Regular cardiac myocyte (primary cell): Measurements from ENCODE around the gene CSAD. TPM values are rescaled to one million over a fixed set of nuclear protein-coding genes. Genes with fewer than 3 reads are reported as not detected.

ENCODE experiments used
- total RNA-seq: library from RNA; depleted of rRNA; stranded (reverse); fragments of >200 nt; gene quantifications from 2 replicates; pipeline ENCODE4 v1.2.3, GENCODE V29; 2014

The CSAD gene, protein sequence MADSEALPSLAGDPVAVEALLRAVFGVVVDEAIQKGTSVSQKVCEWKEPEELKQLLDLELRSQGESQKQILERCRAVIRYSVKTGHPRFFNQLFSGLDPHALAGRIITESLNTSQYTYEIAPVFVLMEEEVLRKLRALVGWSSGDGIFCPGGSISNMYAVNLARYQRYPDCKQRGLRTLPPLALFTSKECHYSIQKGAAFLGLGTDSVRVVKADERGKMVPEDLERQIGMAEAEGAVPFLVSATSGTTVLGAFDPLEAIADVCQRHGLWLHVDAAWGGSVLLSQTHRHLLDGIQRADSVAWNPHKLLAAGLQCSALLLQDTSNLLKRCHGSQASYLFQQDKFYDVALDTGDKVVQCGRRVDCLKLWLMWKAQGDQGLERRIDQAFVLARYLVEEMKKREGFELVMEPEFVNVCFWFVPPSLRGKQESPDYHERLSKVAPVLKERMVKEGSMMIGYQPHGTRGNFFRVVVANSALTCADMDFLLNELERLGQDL
- 5.0 and 13.0 TPM in 2 replicates for total RNA-seq

DNA sequence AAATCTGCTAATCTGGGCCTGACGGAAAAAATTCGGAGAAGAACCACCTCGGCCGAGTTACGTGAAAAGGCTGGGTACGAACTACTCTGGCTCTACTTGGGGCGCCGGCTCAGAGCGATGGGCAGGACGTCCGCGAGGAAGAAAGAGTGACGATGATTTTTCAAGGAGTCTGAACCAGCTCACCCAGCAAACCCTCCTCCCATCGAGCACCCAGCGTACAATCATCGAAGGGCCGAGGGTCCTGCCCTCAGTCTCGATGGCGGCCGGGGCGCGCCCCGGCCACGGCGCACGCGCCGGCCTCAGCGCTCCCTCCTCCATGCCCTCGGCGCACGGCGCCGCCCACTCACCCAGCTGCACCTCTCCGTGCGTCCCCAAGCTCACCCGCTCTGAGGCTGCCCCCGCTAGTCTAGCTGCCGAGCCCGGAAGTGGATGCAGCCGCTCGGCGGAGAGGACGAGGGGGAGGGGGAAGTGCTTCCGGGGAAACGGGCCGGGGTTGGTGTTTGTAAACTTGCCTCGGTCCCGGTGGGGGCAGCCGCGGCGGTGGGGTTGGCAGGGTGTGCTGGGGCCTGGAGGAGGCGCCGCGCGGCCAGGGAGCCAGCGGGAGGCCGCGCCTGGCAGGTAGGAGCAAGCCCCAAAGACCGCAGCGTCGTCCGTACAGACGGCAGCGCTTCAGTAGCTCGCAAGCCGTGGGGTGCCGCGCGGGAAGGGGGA, at the start of gene CSAD, which contains the start of gene ZNF740:
Gene CSAD (minus strand): TSS at position 706 of the 711 bp plus-strand sequence. CDS start 7,455 bp downstream, outside the sequence.
Gene ZNF740 (plus strand): TSS at position 503 of the 711 bp plus-strand sequence. CDS start 1,262 bp downstream, outside the sequence.

DNA sequence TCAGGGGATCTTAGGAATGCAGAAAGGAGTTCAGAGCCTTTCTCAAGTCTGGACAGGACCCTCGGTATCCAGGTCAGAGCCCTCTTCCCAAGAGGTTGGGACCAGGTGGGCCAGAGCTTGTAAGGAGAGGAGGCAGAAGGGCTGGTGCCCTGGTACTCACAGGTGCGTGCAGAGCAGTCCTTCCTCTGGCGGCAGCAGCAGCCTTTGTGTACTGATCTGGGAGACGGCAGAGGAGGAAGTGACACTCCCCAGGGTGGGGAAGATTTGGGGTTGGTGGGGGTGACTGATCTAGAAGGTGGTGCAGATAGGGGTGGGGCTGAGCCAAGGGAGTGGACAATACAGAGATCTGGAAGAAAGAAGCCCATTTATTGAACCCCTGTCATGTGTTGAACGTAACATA, 26.3 kb upstream of the CSAD start, which contains the start of gene ITGB7:
Gene ITGB7 (minus strand): TSS at position 210 of the 400 bp plus-strand sequence. CDS start 6,808 bp downstream, outside the sequence.

Other genes with a start within 250 kb of the CSAD start
- gene KRT18, start 231.8 kb downstream of the CSAD start, total RNA-seq, result 214 and 462 TPM in 2 replicates
- gene EIF4B, start 174.5 kb downstream of the CSAD start, total RNA-seq, result 1,057 and 1,863 TPM in 2 replicates
- 25.1 and 34.7 TPM in 2 replicates for gene TNS2, start 130.9 kb downstream of the CSAD start, total RNA-seq
- 30.7 and 43.3 TPM in 2 replicates for gene SPRYD3, start 101.5 kb downstream of the CSAD start, total RNA-seq
- 561 and 1,794 TPM in 2 replicates for gene IGFBP6, start 83.3 kb downstream of the CSAD start, total RNA-seq
- gene SOAT2, start 77.4 kb downstream of the CSAD start, total RNA-seq, result 0.19 TPM in 1 of 2 replicates, not detected in the other
- gene ZNF740, start 203 bp downstream of the CSAD start, total RNA-seq, result 13.0 and 14.4 TPM in 2 replicates
- gene ITGB7, start 26.3 kb upstream of the CSAD start, total RNA-seq, result 0.19 and 0.56 TPM in 2 replicates
- 14.4 and 21.9 TPM in 2 replicates for gene RARG, start 51.3 kb upstream of the CSAD start, total RNA-seq
- gene ESPL1, start 87.4 kb upstream of the CSAD start, total RNA-seq, result 2.0 and 10.0 TPM in 2 replicates
- 735 and 1,031 TPM in 2 replicates for gene PFDN5, start 114.6 kb upstream of the CSAD start, total RNA-seq
- 38.6 and 50.0 TPM in 2 replicates for gene MYG1, start 118.8 kb upstream of the CSAD start, total RNA-seq
- 33.4 and 40.9 TPM in 2 replicates for gene AAAS, start 140.7 kb upstream of the CSAD start, total RNA-seq
- not detected in 2 replicates for gene SP7, start 155.4 kb upstream of the CSAD start, total RNA-seq
- 18.3 and 27.8 TPM in 2 replicates for gene SP1, start 199.3 kb upstream of the CSAD start, total RNA-seq
- gene AMHR2, start 242.9 kb upstream of the CSAD start, total RNA-seq, result under 0.01 TPM in 1 of 2 replicates, not detected in the other